Retinal pigment epithelial cell (primary cell): ENCODE results near the gene RAB7B.

ENCODE experiments used
- DNase-seq: peaks from one replicate; pipeline ENCODE4 v3.0.0-alpha.2; 2010; ENCODE audit warnings: low read depth
- H3K4me3 ChIP-seq: 2 replicates; pipeline ENCODE4 v1.5.1; 2011; ENCODE audit warnings: mild to moderate bottlenecking, low read length, control low read depth, moderate library complexity
- CTCF ChIP-seq: conservative IDR thresholded peaks from 2 replicates; pipeline ENCODE4 v1.5.1; 2011; ENCODE audit warnings: low read depth, low read length, control low read depth, inconsistent platforms

The RAB7B gene

GRCh38 chr1:205933671-205934618 is 69.2 kb downstream of the RAB7B start:
- no peak for TF ChIP-seq CTCF
- no peak for DNase-seq
- no peak overlapping the region for H3K4me3 ChIP-seq

- no peak for TF ChIP-seq CTCF
- H3K4me3 ChIP-seq: no peak overlapping the region
- DNase-seq: no peak
These were observed 70.4 kb downstream of the RAB7B start for GRCh38 chr1:205932776-205933175.

- no peak for TF ChIP-seq CTCF
- no peak for DNase-seq
- H3K4me3 ChIP-seq: no peak overlapping the region
These were observed 72.4 kb downstream of the RAB7B start for GRCh38 chr1:205930799-205931281.

GRCh38 chr1:205930195-205930577 is 73.0 kb downstream of the RAB7B start:
- H3K4me3 ChIP-seq: no peak overlapping the region
- no peak for TF ChIP-seq CTCF

GRCh38 chr1:205929496-205930194 is 73.5 kb downstream of the RAB7B start:
- DNase-seq: no peak
- H3K4me3 ChIP-seq: no peak overlapping the region
- no peak for TF ChIP-seq CTCF

More at GRCh38 chr1:205930195-205930577, 73.0 kb downstream of the RAB7B start:
- no peak for DNase-seq

GRCh38 chr1:205928317-205928716 is 74.9 kb downstream of the RAB7B start:
- no peak overlapping the region for H3K4me3 ChIP-seq
- DNase-seq: no peak
- TF ChIP-seq CTCF: no peak
